Fibroblast of villous mesenchyme (primary cell): Measurements from ENCODE around the gene JPH3. TPM values are rescaled to one million over a fixed set of nuclear protein-coding genes. Genes with fewer than 3 reads are reported as not detected.

Source experiments
- DNase-seq: peaks from one replicate; pipeline ENCODE4 v3.0.0-alpha.2; 2010; ENCODE audit warnings: low read depth
- H3K4me3 ChIP-seq: 2 replicates; pipeline ENCODE4 v1.5.1; 2011; ENCODE audit warnings: low read depth, mild to moderate bottlenecking, low read length
- CTCF ChIP-seq: IDR thresholded peaks from 2 replicates; pipeline ENCODE4 v1.5.1; 2012; ENCODE audit warnings: low read depth, mild to moderate bottlenecking, low read length; ENCODE audit not compliant: insufficient read depth
- total RNA-seq: library from RNA; depleted of rRNA; stranded (reverse); fragments of >200 nt; gene quantifications from 2 replicates; pipeline ENCODE4 v1.2.3, GENCODE V29; 2012

The JPH3 gene
- total RNA-seq, 1 donor: not detected

GRCh38 chr16:87625241-87625797 lies 23.0 kb downstream of the JPH3 start:
- no peak for DNase-seq
- no peak for TF ChIP-seq CTCF
- H3K4me3 ChIP-seq: no peak overlapping the region

GRCh38 chr16:87626401-87626800 lies 24.1 kb downstream of the JPH3 start:
- TF ChIP-seq CTCF: no peak
- H3K4me3 ChIP-seq: no peak overlapping the region
- no peak for DNase-seq

GRCh38 chr16:87626905-87627304 lies 24.6 kb downstream of the JPH3 start:
- no peak overlapping the region for H3K4me3 ChIP-seq
- no peak for TF ChIP-seq CTCF
- DNase-seq: no peak

- TF ChIP-seq CTCF: no peak
- H3K4me3 ChIP-seq: no peak overlapping the region
- no peak for DNase-seq
These were observed 25.4 kb downstream of the JPH3 start for GRCh38 chr16:87627542-87628245.

GRCh38 chr16:87628246-87628923 lies 26.1 kb downstream of the JPH3 start:
- DNase-seq: no peak
- no peak overlapping the region for H3K4me3 ChIP-seq
- TF ChIP-seq CTCF: no peak

GRCh38 chr16:87628940-87629339 lies 26.6 kb downstream of the JPH3 start:
- DNase-seq: peak; percentile 10
- H3K4me3 ChIP-seq: no peak overlapping the region
- no peak for TF ChIP-seq CTCF
